Activated T-helper 2 cell treated with anti-CD3 and anti-CD28 coated beads, Interferon-gamma antibody, Interleukin-2, Interleukin-4, amounts not matched to agents 10 μg/mL and 5 μg/mL and 100 μg/mL, durations not matched to agents 14 hours and 24 hours and 36 hours (primary cell): ENCODE measurements around the gene FAM3B. TPM values are rescaled to one million over a fixed set of nuclear protein-coding genes. Genes with fewer than 3 reads are reported as not detected.
"Not testable (repeated sequence)": the region's sequence is repeated elsewhere in the genome, so short reads cannot be mapped to it uniquely, and the experiment has no call there.

Experiments used
- DNase-seq: peaks from one replicate; pipeline ENCODE4 v3.0.0; 2021; ENCODE audit warnings: low spot score
- H3K27ac Mint-ChIP-seq: one replicate; pipeline ENCODE4 v1.8.0; 2021; ENCODE audit warnings: mixed read lengths
- H3K27me3 Mint-ChIP-seq: one replicate; pipeline ENCODE4 v1.8.0; 2021; ENCODE audit warnings: low read depth, mixed read lengths
- H3K36me3 Mint-ChIP-seq: one replicate; pipeline ENCODE4 v1.8.0; 2021; ENCODE audit warnings: low read depth, mixed read lengths
- H3K4me1 Mint-ChIP-seq: one replicate; pipeline ENCODE4 v1.8.0; 2021; ENCODE audit warnings: low read depth, mixed read lengths
- H3K4me3 Mint-ChIP-seq: one replicate; pipeline ENCODE4 v1.8.0; 2021; ENCODE audit warnings: low read depth, mild to moderate bottlenecking, moderate library complexity, mixed read lengths
- H3K9me3 Mint-ChIP-seq: one replicate; pipeline ENCODE4 v1.8.0; 2021; ENCODE audit warnings: mixed read lengths
- intact Hi-C: fragments of 100-400 bp; cut with micrococcal nuclease; formaldehyde crosslinking; loops from one replicate; pipeline ENCODE4 v1.15.1; 2023
- total RNA-seq: library from RNA; stranded (reverse); gene quantifications from 2 replicates; pipeline ENCODE4 v1.2.3, GENCODE V29; 2022

FAM3B gene
- total RNA-seq, 1 donor from 2014 or later: not detected

DNA sequence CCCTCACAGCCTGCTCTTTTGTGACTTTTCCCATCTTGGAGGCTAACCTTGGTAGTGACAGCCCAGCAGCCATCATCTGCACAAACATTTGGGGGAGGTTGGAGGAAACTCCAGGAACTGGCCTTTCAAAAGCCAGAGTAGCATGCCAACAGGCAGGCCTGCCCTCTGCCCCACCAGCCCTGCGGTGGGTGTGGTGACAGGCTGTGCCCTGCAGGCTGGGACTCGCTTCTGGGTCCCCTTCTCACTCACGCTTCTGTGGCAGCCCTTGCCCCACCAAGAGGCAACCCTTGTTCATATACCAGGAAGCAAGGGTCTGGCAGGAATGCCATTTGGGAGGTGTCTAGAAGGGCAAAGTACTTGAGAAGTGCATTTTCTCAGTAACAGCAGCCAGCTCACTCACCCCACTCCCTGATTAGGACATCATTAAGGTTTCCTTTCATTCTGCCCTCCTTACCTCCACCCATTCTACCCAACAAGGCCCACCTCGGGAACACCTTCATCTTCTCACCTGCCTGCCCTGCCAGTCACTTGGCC, 20.8 kb upstream of the FAM3B start:
- Mint-ChIP-seq H3K36me3 (no peaks in the 10 kb centered on the region), H3K27ac (no peak overlapping the region), H3K4me1 (peaks cover 3% of the 10 kb centered on the region), H3K9me3 (no peaks in the 10 kb centered on the region), H3K27me3 (peaks cover 16% of the 10 kb centered on the region), H3K4me3 (no peak overlapping the region)
- no peak for DNase-seq
- intact Hi-C loops: no loop called here

DNA sequence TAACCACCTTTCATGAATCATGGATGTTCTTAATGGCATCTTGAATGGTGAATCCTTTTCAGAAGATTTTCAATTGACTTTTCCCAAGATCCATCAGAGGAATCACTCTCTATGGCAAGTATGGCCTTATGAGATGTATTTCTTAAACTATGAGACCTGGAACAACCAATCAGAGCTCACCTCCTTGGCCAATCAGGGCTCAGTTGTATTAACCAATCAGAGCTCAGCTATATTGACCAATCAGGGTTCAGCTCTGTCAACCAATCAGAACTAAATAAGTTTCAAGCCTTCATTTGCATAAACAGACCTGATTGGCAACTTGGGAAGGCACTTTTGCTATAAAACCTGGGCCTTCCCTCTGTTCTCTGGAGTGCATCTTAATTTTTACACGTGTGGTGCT, 13.6 kb upstream of the FAM3B start:
- Mint-ChIP-seq H3K4me3 (no peak overlapping the region), H3K36me3 (no peaks in the 10 kb centered on the region), H3K9me3 (peaks cover 6% of the 10 kb centered on the region), H3K27ac (no peak overlapping the region), H3K4me1 (no peaks in the 10 kb centered on the region), H3K27me3 (peaks cover 17% of the 10 kb centered on the region)
- DNase-seq: no peak
- intact Hi-C loops: no loop called here

DNA sequence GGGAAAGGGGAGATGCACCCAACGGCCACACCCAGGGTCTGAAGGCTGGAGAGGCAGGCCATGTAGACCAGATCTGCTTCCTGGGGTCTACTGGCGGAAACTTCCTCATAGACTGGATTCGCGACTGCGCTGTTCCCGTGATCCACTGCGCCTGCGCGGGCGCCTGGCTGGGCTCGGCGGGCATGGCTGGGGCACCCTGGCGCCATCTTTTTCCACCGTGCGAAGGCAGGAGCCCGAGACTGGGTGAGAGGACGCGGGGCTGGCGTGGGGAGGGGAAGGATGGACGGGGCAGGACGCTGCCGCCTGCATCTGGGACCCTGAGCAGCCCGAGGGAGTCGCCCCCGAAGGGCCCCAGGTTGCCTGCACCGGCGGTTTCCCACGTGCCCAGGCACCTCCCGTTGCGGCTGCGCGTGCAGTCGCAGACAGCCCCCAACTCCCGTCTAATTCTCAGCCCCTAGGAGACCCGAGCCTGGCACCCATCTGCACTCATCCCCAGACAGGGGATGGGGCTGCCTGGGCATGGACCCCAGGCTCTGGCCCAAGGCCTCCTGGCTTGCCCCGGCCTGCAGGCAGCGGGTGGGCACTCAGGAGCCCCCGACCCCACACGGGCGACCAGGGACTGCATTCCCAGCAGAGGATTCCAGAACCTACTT, 12.4 kb upstream of the FAM3B start:
- intact Hi-C loops: no loop called here
- H3K4me1 Mint-ChIP-seq: no peaks in the 10 kb centered on the region

DNA sequence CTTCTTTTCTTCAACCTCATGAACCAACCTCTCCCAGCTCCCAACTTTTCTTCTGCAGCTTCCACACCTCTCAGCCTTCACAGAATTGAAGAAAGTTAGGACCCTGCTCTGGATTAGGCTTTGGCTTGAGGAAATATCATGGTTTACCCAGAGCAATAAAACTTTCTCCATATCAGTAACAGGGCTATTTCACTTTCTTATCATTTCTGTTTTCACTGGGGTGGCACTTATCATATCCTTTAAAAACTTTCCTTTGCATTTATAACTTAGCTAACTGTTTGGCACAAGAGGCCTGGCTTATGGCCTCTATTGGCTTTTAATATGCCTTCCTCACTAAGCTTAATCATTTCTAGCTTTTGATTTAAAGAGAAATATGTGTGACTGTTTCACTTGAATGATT, 9.4 kb upstream of the FAM3B start:
- Mint-ChIP-seq H3K4me3 (no peak overlapping the region), H3K9me3 (peaks cover 6% of the 10 kb centered on the region), H3K27me3 (peaks cover 25% of the 10 kb centered on the region), H3K36me3 (no peaks in the 10 kb centered on the region), H3K27ac (no peak overlapping the region), H3K4me1 (no peaks in the 10 kb centered on the region)
- no peak for DNase-seq
- intact Hi-C loops: no loop called here

More for the DNA sequence above, 12.4 kb upstream of the FAM3B start:
- no peaks in the 10 kb centered on the region for H3K36me3 Mint-ChIP-seq
- peaks cover 6% of the 10 kb centered on the region for H3K9me3 Mint-ChIP-seq
- DNase-seq: no peak
- H3K27ac Mint-ChIP-seq: no peak overlapping the region
- no peak overlapping the region for H3K4me3 Mint-ChIP-seq
- peaks cover 13% of the 10 kb centered on the region for H3K27me3 Mint-ChIP-seq

DNA sequence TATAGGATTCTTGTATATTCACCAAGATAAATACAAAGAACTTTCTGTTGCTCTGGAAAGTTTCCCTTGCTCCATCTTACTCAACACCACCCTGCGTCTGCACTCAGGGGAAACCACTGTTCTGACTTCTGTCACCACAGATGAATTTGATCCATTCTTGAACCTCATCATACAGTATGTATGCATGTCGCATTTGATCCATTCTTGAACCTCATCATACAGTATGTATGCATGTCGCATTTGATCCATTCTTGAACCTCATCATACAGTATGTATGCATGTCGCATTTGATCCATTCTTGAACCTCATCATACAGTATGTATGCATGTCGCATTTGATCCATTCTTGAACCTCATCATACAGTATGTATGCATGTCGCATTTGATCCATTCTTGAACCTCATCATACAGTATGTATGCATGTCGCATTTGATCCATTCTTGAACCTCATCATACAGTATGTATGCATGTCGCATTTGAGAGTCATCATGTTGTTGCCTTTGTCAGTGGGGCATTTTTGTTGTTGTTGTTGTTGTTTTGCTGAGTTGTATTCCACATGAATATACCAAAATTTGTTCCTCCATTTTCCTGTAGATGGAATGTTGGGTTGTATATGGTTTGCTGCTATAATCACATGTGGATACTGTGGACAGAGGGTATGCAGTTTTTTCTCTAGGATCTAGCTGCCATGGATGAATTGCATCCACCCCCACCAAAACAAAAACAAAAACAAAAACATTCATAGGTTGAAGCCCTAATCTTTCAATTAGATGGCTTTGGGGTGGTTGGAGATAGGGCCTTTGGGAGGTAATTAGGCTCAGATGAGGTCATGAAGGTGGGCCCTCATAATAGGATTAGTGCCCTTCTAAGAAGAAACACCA, 3.1 kb upstream of the FAM3B start:
- H3K36me3 Mint-ChIP-seq, H3K4me1 Mint-ChIP-seq, H3K27ac Mint-ChIP-seq, intact Hi-C loops, H3K4me3 Mint-ChIP-seq, DNase-seq, H3K9me3 Mint-ChIP-seq: not testable (repeated sequence)
- H3K27me3 Mint-ChIP-seq: peaks cover 49% of the 10 kb centered on the region

DNA sequence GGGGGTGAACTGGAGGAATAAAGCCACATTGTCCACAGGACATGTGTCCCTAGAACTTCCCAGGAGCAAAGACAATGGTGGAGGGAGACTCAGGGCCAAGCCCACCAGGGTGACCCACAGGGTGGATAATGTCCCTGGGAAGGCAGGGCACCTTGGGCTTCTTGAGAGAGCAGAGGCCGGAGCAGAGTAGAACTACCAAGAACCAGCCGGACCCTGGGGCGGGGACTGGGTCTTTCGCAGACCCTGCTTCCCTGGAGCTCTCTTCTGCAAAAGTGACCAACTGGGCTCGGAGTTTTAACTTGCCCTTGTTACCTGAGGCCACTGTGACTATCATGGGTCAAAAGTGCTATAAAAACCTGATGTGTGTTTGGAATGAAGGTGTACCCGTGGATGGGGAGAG, 875 bp upstream of the FAM3B start:
- no peaks in the 10 kb centered on the region for H3K4me1 Mint-ChIP-seq
- peaks cover 50% of the 10 kb centered on the region for H3K27me3 Mint-ChIP-seq
- H3K36me3 Mint-ChIP-seq: no peaks in the 10 kb centered on the region
- H3K27ac Mint-ChIP-seq: no peak overlapping the region
- no peak overlapping the region for H3K4me3 Mint-ChIP-seq
- no peaks in the 10 kb centered on the region for H3K9me3 Mint-ChIP-seq
- intact Hi-C loops: no loop called here
- no peak for DNase-seq

DNA sequence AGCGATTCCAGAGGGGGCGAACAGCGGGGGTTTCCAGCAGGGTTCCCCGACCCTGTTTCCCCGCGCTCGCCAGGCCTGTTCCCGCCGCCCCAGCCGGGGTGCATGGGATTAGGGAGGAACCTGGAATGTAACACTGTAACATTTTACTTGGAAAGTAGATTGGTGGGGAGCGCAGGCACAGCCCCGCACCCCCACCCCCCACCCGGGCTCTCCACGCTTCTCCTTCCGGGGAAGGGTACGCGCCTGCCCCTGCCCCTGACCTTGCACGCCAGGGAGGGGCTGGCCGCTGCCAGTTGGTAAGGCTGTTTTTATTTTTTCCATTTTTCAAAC, 427 bp downstream of the FAM3B start:
- intact Hi-C loops: no loop called here
- no peaks in the 10 kb centered on the region for H3K9me3 Mint-ChIP-seq

DNA sequence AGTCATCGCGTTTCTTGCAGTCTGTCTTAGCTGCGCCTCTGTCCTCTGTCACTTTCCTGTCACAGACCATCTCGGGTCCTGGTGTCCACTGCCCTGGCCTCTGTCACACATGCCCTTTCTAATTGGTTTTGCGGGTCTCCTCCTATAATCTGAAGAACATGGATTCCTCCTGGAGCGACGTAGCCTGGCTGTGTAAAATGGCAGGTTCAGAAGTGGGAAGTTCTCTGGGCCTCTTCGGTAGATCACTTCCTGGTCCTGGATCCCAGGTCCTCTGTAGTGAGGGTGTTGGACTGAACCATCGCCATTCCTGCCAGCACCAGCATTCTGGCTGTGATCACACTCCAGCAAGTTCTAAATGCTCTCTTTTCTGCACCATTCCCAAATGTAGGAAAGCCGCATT, 857 bp downstream of the FAM3B start:
- intact Hi-C loops: no loop called here
- Mint-ChIP-seq H3K27ac (no peak overlapping the region), H3K4me3 (no peak overlapping the region), H3K27me3 (peaks cover 48% of the 10 kb centered on the region), H3K4me1 (no peaks in the 10 kb centered on the region), H3K36me3 (no peaks in the 10 kb centered on the region), H3K9me3 (no peaks in the 10 kb centered on the region)
- no peak for DNase-seq

More for the DNA sequence above, 427 bp downstream of the FAM3B start:
- no peaks in the 10 kb centered on the region for H3K36me3 Mint-ChIP-seq
- H3K27ac Mint-ChIP-seq: no peak overlapping the region
- DNase-seq: no peak
- peaks cover 49% of the 10 kb centered on the region for H3K27me3 Mint-ChIP-seq
- no peak overlapping the region for H3K4me3 Mint-ChIP-seq
- no peaks in the 10 kb centered on the region for H3K4me1 Mint-ChIP-seq

DNA sequence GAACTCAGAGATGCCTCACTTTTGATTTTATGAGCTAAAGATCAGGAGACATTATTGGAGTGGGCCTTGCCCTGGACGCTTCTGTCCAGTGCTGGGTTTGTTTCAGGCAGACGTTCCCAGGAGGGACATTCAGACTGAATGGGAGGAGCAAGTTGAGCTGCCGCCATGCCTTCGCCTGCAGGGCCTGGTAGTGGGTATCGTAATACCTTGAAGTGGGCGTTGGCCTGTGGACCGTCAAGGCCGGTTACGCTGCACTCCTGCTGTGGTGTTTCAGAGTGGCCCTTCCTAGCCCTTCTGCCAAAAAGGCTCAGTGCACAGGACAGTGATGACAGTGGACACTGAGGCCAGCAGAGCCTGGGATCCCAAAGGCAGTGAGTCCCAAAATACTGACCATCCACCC, 1.6 kb downstream of the FAM3B start:
- no peaks in the 10 kb centered on the region for H3K9me3 Mint-ChIP-seq
- no peak overlapping the region for H3K4me3 Mint-ChIP-seq
- intact Hi-C loops: no loop called here
- H3K27me3 Mint-ChIP-seq: peaks cover 47% of the 10 kb centered on the region
- DNase-seq: no peak
- H3K36me3 Mint-ChIP-seq: no peaks in the 10 kb centered on the region
- H3K27ac Mint-ChIP-seq: no peak overlapping the region
- H3K4me1 Mint-ChIP-seq: no peaks in the 10 kb centered on the region

DNA sequence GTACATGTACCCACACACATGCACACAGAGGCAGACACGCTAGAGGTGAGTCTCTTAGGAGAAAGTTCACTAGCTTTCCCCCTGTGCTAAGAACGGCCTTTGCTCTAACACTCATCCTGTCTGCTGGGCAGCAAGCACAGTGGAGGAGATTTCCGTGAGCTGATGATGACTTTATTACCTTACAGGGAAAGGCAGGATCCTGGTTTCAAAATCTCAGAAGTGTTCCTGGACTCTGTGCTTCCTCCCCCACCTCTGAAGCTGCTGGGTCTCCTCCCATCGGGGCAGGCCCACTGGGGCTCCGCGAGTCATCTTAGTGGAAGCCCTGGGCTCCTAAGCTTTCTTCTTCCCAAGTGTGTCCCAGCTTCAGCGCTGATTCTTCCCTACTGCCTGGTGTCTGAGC, 2.7 kb downstream of the FAM3B start:
- no peaks in the 10 kb centered on the region for H3K9me3 Mint-ChIP-seq
- H3K4me1 Mint-ChIP-seq: no peaks in the 10 kb centered on the region
- no peak for DNase-seq
- intact Hi-C loops: no loop called here
- no peaks in the 10 kb centered on the region for H3K36me3 Mint-ChIP-seq
- no peak overlapping the region for H3K4me3 Mint-ChIP-seq
- peaks cover 47% of the 10 kb centered on the region for H3K27me3 Mint-ChIP-seq
- H3K27ac Mint-ChIP-seq: no peak overlapping the region

DNA sequence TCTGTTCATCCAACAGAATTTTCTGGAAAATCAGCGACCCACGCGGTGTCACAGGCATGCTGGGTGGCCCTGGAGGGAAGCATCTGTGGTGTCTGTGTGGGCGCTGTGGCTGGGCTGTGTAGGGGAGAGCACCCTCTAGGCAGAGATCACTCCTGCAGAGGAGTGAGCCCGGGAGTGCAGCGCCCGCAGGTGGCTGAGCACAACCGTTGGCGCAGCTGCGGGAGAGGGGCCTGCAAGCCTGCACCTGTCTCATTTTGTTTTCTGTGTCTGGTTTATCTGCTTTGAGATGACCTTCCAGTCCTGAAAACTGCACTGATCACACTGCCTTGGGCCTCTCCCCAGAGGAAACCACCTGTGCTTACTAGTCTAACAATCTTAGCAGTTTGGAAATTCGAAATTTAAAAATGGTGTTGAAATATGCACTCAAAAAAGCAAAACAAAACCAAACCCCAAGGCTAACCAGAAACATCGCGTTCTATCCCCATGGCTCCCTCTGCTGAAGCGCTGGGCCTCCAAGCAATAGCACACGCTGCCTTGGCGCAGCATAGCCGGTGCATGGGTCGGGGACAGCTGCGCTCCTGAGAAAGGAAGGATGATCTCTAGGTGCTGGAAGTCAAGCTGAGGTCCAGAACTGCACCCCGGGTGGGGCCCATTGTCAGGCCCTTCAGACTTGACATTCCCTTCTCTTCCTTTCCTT, 4.8 kb downstream of the FAM3B start:
- Mint-ChIP-seq H3K9me3 (no peaks in the 10 kb centered on the region), H3K4me3 (no peak overlapping the region), H3K27me3 (peaks cover 26% of the 10 kb centered on the region), H3K36me3 (no peaks in the 10 kb centered on the region), H3K4me1 (no peaks in the 10 kb centered on the region), H3K27ac (no peak overlapping the region)
- intact Hi-C loops: no loop called here
- no peak for DNase-seq

DNA sequence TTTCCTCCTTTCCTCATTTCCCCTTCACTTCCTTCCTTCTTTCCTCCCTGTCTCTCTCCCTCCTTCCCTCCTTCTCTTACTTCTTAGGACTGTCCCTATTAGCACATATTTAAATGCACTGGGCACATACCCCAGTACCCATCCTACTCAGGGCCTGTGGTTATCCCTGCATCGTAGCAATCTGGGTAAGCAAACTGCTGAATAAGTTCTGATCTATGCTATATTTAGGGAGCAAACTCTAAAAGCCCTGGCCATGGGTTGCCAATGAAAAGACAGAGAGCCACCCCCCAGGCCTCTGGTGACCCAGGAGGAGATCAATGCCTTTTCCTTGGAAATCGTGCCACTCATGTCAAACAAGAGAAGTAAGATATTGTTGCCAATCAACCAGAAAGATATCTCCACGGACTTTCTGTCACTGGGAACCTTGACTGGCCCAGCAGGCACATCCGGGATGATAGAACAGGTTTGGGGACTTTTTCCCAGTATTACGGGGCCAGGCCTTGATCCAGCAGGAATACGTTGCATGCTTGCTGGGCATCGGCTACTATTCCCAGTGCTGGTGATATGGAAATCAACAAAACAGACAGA, 5.4 kb downstream of the FAM3B start:
- intact Hi-C loops: no loop called here

More for the DNA sequence above, 5.4 kb downstream of the FAM3B start:
- DNase-seq: no peak
- no peaks in the 10 kb centered on the region for H3K9me3 Mint-ChIP-seq
- H3K4me1 Mint-ChIP-seq: no peaks in the 10 kb centered on the region
- peaks cover 26% of the 10 kb centered on the region for H3K27me3 Mint-ChIP-seq
- no peak overlapping the region for H3K4me3 Mint-ChIP-seq
- H3K36me3 Mint-ChIP-seq: no peaks in the 10 kb centered on the region
- H3K27ac Mint-ChIP-seq: no peak overlapping the region
